K562 (cell line): Measurements from ENCODE around the gene PTPRM. TPM values are rescaled to one million over a fixed set of nuclear protein-coding genes. Genes with fewer than 3 reads are reported as not detected.

ENCODE experiments used
- ATAC-seq: fragments of 200-7000 bp; cut with Tn5 transposase; 3 replicates; pipeline ENCODE4 v1.9.1; 2020; ENCODE audit warnings: moderate library complexity
- BruUV-seq: library from RNA; stranded (reverse); fragments of 400-500 nt; replicated peaks from 2 replicates; lab custom pipeline; 2021; lab: Mats Ljungman, UMichigan
- CTCF ChIA-PET: fragments of 300-600 bp; formaldehyde crosslinking; extraction: SDS; loops from one replicate; lab custom pipeline; 2021; ENCODE audit warnings: low intra/inter-chr PET ratio; lab: Yijun Ruan, JAX
- POLR2A ChIA-PET: fragments of 300-600, 350-650 bp; sonication (Branson Sonifier 250); formaldehyde crosslinking; extraction: SDS; loops from one replicate; lab custom pipeline; 2021; ENCODE audit warnings: antibody characterized with exemption, inconsistent platforms; lab: Yijun Ruan, JAX
- DNase-seq, 4 experiments: peaks; one replicate each; pipeline versions ENCODE4 v3.0.0 to v3.0.0-alpha.2; 2011 to 2018; ENCODE audit warnings: low spot score in 3 of 4, mixed read lengths in 3 of 4; ENCODE audit errors: extremely low read depth in 1 of 4
- FAIRE-seq: peaks from 2 replicates; lab custom pipeline; 2011; peaks lifted over from hg19 to GRCh38; lab: Jason Lieb, UNC
- H2AFZ ChIP-seq: 2 replicates; pipeline ENCODE4 v1.6.0; 2011; ENCODE audit warnings: low read depth, low read length, control low read depth, inconsistent platforms
- H3K27ac ChIP-seq: fragments of 200-600 bp; 3 replicates; pipeline ENCODE4 v1.8.0; 2011; ENCODE audit warnings: low read depth, mild to moderate bottlenecking, control low read depth, inconsistent platforms, low read length, moderate library complexity, mixed read lengths; ENCODE audit errors: extremely low read depth
- H3K27me3 ChIP-seq, 2 experiments: fragments of 300-600 bp in 1 of 2; 2 replicates in 1 of 2; 3 replicates in 1 of 2; pipeline versions ENCODE4 v1.6.0 to v1.8.0; 2011; ENCODE audit warnings: inconsistent platforms in 2 of 2, low read length in 2 of 2, mild to moderate bottlenecking in 1 of 2, mixed read lengths in 1 of 2, moderate library complexity in 1 of 2; ENCODE audit not compliant: control insufficient read depth in 2 of 2, insufficient read depth in 2 of 2
- H3K36me3 ChIP-seq: fragments of 300-600 bp; 3 replicates; pipeline ENCODE4 v1.8.0; 2011; ENCODE audit warnings: mild to moderate bottlenecking, low read length, inconsistent platforms; ENCODE audit not compliant: control insufficient read depth, insufficient read depth
- H3K4me1 ChIP-seq, 2 experiments: fragments of 200-600 bp in 1 of 2; replicated peaks in 1 of 2; 2 replicates in 1 of 2; 3 replicates in 1 of 2; pipeline versions ENCODE4 v1.5.1 to v1.8.0; 2011; ENCODE audit warnings: inconsistent platforms in 2 of 2, low read length in 2 of 2, mild to moderate bottlenecking in 1 of 2, mixed read lengths in 1 of 2, moderate library complexity in 1 of 2; ENCODE audit not compliant: control insufficient read depth in 2 of 2, insufficient read depth in 2 of 2
- H3K4me2 ChIP-seq: 2 replicates; pipeline ENCODE4 v1.6.1; 2011; ENCODE audit warnings: low read length, control low read depth, inconsistent platforms, mixed read lengths; ENCODE audit not compliant: insufficient read depth
- H3K4me3 ChIP-seq: fragments of 200-600 bp; sonication (generic), shearing (Covaris generic); 2 replicates; pipeline ENCODE4 v1.5.1; 2016; ENCODE audit warnings: control low read depth, inconsistent platforms
- H3K79me2 ChIP-seq: fragments of 200-600 bp; 3 replicates; pipeline ENCODE4 v1.8.0; 2011; ENCODE audit warnings: low read length, inconsistent platforms; ENCODE audit not compliant: control insufficient read depth, insufficient read depth
- H3K9ac ChIP-seq, 2 experiments: 2 replicates each; pipeline versions ENCODE4 v1.6.0 to v1.6.1; 2011; ENCODE audit warnings: low read depth in 2 of 2, low read length in 2 of 2, control low read depth in 1 of 2, inconsistent platforms in 1 of 2, mild to moderate bottlenecking in 1 of 2, mixed read lengths in 1 of 2; ENCODE audit not compliant: insufficient read depth in 1 of 2
- H3K9me1 ChIP-seq: one replicate; pipeline ENCODE4 v1.6.0; 2011; ENCODE audit warnings: inconsistent platforms, mild to moderate bottlenecking, low read length, moderate library complexity; ENCODE audit not compliant: control insufficient read depth, insufficient read depth
- H3K9me3 ChIP-seq: replicated peaks from 2 replicates; pipeline ENCODE4 v1.5.1; 2011; ENCODE audit warnings: low read depth, low read length, inconsistent platforms; ENCODE audit not compliant: control insufficient read depth, insufficient read depth
- H4K20me1 ChIP-seq: replicated peaks from 2 replicates; pipeline ENCODE4 v1.6.1; 2011; ENCODE audit warnings: low read length, inconsistent platforms, mixed read lengths; ENCODE audit not compliant: control insufficient read depth, insufficient read depth
- HIVEP1 ChIP-seq: fragments of 250-450 bp; sonication (Bioruptor Pico); IDR thresholded peaks from 2 replicates; pipeline ENCODE4 v1.4.0; 2020; ENCODE audit warnings: mild to moderate bottlenecking
- MEF2D ChIP-seq: conservative IDR thresholded peaks from 2 replicates; pipeline ENCODE4 v1.6.1; 2016; ENCODE audit warnings: low read depth, missing genetic modification characterization, missing compliant biosample characterization
- NFATC3 ChIP-seq: fragments of 450-650 bp; IDR thresholded peaks from 2 replicates; pipeline ENCODE4 v1.6.1; 2017; ENCODE audit warnings: mild to moderate bottlenecking
- NFXL1 ChIP-seq: fragments of 450-650 bp; formaldehyde crosslinking; IDR thresholded peaks from 2 replicates; pipeline ENCODE4 v1.4.0; 2021; ENCODE audit warnings: mild to moderate bottlenecking
- NR2F6 ChIP-seq: fragments of 450-650 bp; formaldehyde crosslinking; IDR thresholded peaks from 2 replicates; pipeline ENCODE4 v1.4.0; 2020; ENCODE audit warnings: mild to moderate bottlenecking
- POLR2A ChIP-seq: fragments of 450-650 bp; conservative IDR thresholded peaks from 2 replicates; pipeline ENCODE4 v1.6.1; 2016
- POLR3A ChIP-seq: IDR thresholded peaks from 2 replicates; pipeline ENCODE4 v1.6.1; 2011; ENCODE audit warnings: borderline replicate concordance, mild to moderate bottlenecking, moderate library complexity; ENCODE audit not compliant: insufficient read length, insufficient read depth; ENCODE audit errors: extremely low read depth
- RBFOX2 ChIP-seq: fragments of 200-400 bp; formaldehyde crosslinking; IDR thresholded peaks from 2 replicates; pipeline ENCODE4 v1.6.1; 2017; ENCODE audit warnings: low read depth, mild to moderate bottlenecking, low read length, moderate library complexity
- RFX5 ChIP-seq: IDR thresholded peaks from 2 replicates; pipeline ENCODE4 v1.6.1; 2011; ENCODE audit warnings: low read depth, mild to moderate bottlenecking, improper control_type of control experiment, low read length
- SREBF2 ChIP-seq: sonication (generic); formaldehyde crosslinking; IDR thresholded peaks from 2 replicates; pipeline ENCODE4 v1.4.0; 2020; ENCODE audit warnings: mild to moderate bottlenecking, missing genetic modification reagents
- ZBTB7A ChIP-seq: IDR thresholded peaks from 2 replicates; pipeline ENCODE4 v1.6.1; 2011; ENCODE audit warnings: low read depth, mild to moderate bottlenecking, low read length, moderate library complexity, borderline replicate concordance; ENCODE audit not compliant: control insufficient read depth
- ZNF436 ChIP-seq: fragments of 250-450, 450-650 bp; sonication (Bioruptor Pico); formaldehyde crosslinking; IDR thresholded peaks from 2 replicates; pipeline ENCODE4 v1.7.0; 2020; ENCODE audit warnings: mild to moderate bottlenecking
- ZNF57 ChIP-seq: fragments of 450-650 bp; formaldehyde crosslinking; IDR thresholded peaks from 2 replicates; pipeline ENCODE4 v1.4.0; 2020; ENCODE audit warnings: mild to moderate bottlenecking, moderate library complexity
- WGBS: fragments of 100-300 bp; shearing (Covaris generic); methylation state at CpG from one replicate; pipeline ENCODE4 v1.1.6; 2016; ENCODE audit warnings: low coverage, mixed read lengths; ENCODE audit not compliant: insufficient coverage; ENCODE audit errors: missing lambda C conversion rate; 5-methylcytosine and 5-hydroxymethylcytosine counted together
- in situ Hi-C: fragments of 300-500 bp; cut with MboI; formaldehyde crosslinking; loops from 4 replicates; pipeline ENCODE4 v1.15.0; 2018; ENCODE audit warnings: inconsistent platforms, mixed read lengths
- intact Hi-C: fragments of 100-400 bp; cut with micrococcal nuclease; formaldehyde crosslinking; loops from 2 replicates; pipeline ENCODE4 v1.14.2; 2022
- polyA plus RNA-seq, 8 experiments: library from polyadenylated mRNA; depleted of rRNA in 4 of 8; stranded (reverse) in 5 of 8; unstranded in 3 of 8; fragments of >200 nt; fragmentation: Nextera tagmentation in 2 of 8; fragmentation: Illumina TruSeq in 1 of 8; extraction: Ambion mirVana in 2 of 8; extraction: Trizol in 1 of 8; gene quantifications; 2 replicates each; pipeline versions ENCODE4 v1.2.1 to v1.2.3, GENCODE V29; 2011 to 2014; ENCODE audit warnings: inconsistent platforms in 1 of 8, missing spikeins in 1 of 8
- total RNA-seq, 7 experiments: library from RNA; depleted of rRNA in 6 of 7; stranded (reverse); fragments of >200 nt in 6 of 7; fragmentation: Illumina TruSeq in 2 of 7; extraction: Trizol in 2 of 7; gene quantifications; 2 replicates each; pipeline versions ENCODE4 v1.2.1 to v1.2.3, GENCODE V29; 2011 to 2021; ENCODE audit warnings: low replicate concordance in 1 of 7
- TF ChIP-seq, protein P1 (sequence below): fragments of 250-450 bp; sonication (Bioruptor Pico); IDR thresholded peaks from 2 replicates; pipeline ENCODE4 v1.9.0; 2021; ENCODE audit warnings: mild to moderate bottlenecking, inconsistent platforms
- TF ChIP-seq, protein P2 (sequence below): fragments of 450-650 bp; IDR thresholded peaks from 2 replicates; pipeline ENCODE4 v1.6.1; 2016; ENCODE audit warnings: antibody characterized with exemption
- TF ChIP-seq, protein P3 (sequence below), 2 experiments: IDR thresholded peaks; 2 replicates each; pipeline ENCODE4 v1.6.1; 2012; ENCODE audit warnings: improper control_type of control experiment in 2 of 2, low read depth in 2 of 2, low read length in 2 of 2, borderline replicate concordance in 1 of 2
- TF ChIP-seq, protein P4 (sequence below): sonication (generic); IDR thresholded peaks from 2 replicates; pipeline ENCODE4 v1.6.1; 2016

Gene PTPRM
- total and polyA plus RNA-seq, 9 of the 15 experiments (the other 6 are each of a cell fraction or from before 2014, with no cell fraction given), result 0.03 to 0.16 (median 0.08) TPM; not detected in 3

DNA sequence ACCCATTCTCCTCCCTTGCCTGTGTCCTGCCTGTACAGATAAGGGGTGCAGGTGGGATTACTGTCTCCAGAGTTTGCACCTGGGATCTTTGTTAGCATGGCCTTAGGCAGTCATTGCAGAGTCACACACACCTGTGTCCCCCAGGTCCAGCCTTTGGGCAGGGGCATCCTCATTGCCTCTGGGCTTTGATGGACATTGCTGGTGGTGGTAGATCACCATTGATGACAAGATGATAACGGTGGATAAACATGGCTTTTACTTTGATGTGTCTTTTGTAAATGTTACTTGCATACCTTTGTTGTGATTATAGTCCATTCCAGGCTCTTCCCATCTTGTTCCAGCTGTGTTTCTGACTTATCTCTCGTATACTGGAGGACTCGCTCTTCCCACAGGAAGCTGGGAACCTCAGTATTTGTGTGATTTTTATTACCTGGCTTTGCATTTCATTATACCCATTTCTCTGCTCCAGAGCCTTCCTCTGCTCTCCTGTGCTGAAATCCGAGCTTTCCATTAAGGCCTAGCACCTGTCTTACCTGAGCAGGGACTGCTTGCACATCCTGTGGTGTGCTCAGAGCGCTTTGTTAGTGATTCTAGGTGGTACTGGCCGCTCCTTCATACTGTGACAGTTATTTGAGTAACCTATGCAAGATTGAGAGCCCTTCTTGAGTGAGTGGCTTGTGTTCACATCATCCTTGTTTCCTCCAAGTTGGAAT lies 79.2 kb downstream of the PTPRM start:
- CTCF ChIA-PET, result no interaction called here
- Histone ChIP-seq H3K27me3 (no peaks in the 10 kb centered on the region), H3K27ac (no peak overlapping the region), H3K4me2 (no peak overlapping the region), H3K4me3 (no peak overlapping the region), H3K4me1 (no peaks in the 10 kb centered on the region), H4K20me1 (no peaks in the 10 kb centered on the region), H2AFZ (no peak overlapping the region), H3K9ac (no peak overlapping the region), H3K9me1 (no peaks in the 10 kb centered on the region), H3K36me3 (no peaks in the 10 kb centered on the region), H3K9me3 (no peaks in the 10 kb centered on the region), H3K79me2 (no peaks in the 10 kb centered on the region)
- intact Hi-C loops, result no loop called here
- DNase-seq, result no peak
- POLR2A ChIA-PET, result no interaction called here
- in situ Hi-C loops, result no loop called here
- 0% methylated on average over 6 of the region's 6 CpGs for WGBS
- BruUV-seq, result no TSS peak
- ATAC-seq, result no peak
- no peak for FAIRE-seq
- TF ChIP-seq POLR3A (no peak), ZBTB7A (no peak), RBFOX2 (no peak), NFATC3 (no peak), ZNF57 (CRISPR knock-in tag) (no peak), HIVEP1 (CRISPR knock-in tag) (no peak), POLR2A (no peak), NFXL1 (no peak), RFX5 (no peak), MEF2D (no peak), NR2F6 (CRISPR knock-in tag) (no peak), ZNF436 (CRISPR knock-in tag) (no peak), SREBF2 (CRISPR knock-in tag) (no peak)
- TF ChIP-seq, protein P1, sequence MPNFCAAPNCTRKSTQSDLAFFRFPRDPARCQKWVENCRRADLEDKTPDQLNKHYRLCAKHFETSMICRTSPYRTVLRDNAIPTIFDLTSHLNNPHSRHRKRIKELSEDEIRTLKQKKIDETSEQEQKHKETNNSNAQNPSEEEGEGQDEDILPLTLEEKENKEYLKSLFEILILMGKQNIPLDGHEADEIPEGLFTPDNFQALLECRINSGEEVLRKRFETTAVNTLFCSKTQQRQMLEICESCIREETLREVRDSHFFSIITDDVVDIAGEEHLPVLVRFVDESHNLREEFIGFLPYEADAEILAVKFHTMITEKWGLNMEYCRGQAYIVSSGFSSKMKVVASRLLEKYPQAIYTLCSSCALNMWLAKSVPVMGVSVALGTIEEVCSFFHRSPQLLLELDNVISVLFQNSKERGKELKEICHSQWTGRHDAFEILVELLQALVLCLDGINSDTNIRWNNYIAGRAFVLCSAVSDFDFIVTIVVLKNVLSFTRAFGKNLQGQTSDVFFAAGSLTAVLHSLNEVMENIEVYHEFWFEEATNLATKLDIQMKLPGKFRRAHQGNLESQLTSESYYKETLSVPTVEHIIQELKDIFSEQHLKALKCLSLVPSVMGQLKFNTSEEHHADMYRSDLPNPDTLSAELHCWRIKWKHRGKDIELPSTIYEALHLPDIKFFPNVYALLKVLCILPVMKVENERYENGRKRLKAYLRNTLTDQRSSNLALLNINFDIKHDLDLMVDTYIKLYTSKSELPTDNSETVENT (CRISPR knock-in tag), result no peak
- TF ChIP-seq, protein P2, sequence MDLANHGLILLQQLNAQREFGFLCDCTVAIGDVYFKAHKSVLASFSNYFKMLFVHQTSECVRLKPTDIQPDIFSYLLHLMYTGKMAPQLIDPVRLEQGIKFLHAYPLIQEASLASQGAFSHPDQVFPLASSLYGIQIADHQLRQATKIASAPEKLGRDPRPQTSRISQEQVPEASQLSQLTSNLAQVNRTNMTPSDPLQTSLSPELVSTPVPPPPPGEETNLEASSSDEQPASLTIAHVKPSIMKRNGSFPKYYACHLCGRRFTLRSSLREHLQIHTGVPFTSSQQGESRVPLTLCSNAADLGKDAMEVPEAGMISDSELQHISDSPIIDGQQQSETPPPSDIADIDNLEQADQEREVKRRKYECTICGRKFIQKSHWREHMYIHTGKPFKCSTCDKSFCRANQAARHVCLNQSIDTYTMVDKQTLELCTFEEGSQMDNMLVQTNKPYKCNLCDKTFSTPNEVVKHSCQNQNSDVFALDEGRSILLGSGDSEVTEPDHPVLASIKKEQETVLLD, result no peak
- TF ChIP-seq, protein P3, sequence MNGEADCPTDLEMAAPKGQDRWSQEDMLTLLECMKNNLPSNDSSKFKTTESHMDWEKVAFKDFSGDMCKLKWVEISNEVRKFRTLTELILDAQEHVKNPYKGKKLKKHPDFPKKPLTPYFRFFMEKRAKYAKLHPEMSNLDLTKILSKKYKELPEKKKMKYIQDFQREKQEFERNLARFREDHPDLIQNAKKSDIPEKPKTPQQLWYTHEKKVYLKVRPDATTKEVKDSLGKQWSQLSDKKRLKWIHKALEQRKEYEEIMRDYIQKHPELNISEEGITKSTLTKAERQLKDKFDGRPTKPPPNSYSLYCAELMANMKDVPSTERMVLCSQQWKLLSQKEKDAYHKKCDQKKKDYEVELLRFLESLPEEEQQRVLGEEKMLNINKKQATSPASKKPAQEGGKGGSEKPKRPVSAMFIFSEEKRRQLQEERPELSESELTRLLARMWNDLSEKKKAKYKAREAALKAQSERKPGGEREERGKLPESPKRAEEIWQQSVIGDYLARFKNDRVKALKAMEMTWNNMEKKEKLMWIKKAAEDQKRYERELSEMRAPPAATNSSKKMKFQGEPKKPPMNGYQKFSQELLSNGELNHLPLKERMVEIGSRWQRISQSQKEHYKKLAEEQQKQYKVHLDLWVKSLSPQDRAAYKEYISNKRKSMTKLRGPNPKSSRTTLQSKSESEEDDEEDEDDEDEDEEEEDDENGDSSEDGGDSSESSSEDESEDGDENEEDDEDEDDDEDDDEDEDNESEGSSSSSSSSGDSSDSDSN (IDR thresholded peaks at IDR 0.05; ENCODE audit: borderline replicate concordance in 1 of 2, low read depth in 2 of 2, low read length in 2 of 2), result no peak
- TF ChIP-seq, protein P4, sequence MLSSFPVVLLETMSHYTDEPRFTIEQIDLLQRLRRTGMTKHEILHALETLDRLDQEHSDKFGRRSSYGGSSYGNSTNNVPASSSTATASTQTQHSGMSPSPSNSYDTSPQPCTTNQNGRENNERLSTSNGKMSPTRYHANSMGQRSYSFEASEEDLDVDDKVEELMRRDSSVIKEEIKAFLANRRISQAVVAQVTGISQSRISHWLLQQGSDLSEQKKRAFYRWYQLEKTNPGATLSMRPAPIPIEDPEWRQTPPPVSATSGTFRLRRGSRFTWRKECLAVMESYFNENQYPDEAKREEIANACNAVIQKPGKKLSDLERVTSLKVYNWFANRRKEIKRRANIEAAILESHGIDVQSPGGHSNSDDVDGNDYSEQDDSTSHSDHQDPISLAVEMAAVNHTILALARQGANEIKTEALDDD, result no peak
